Neural progenitor cell (in vitro differentiated cells): ENCODE data around the gene HSPA12B.

Source experiments
- EZH2 ChIP-seq: fragments of 200-600 bp; sonication (generic); IDR thresholded peaks from 2 replicates; pipeline ENCODE4 v1.6.1; 2017; ENCODE audit warnings: antibody characterized with exemption, mild to moderate bottlenecking, moderate library complexity
- EZH2phosphoT487 ChIP-seq: fragments of 200-600 bp; sonication (generic); IDR thresholded peaks from 2 replicates; pipeline ENCODE4 v1.6.1; 2017; ENCODE audit warnings: antibody characterized with exemption
- TF ChIP-seq, protein P1 (sequence below): fragments of 200-600 bp; sonication (generic); IDR thresholded peaks from 2 replicates; pipeline ENCODE4 v1.5.1; 2017; ENCODE audit warnings: antibody characterized with exemption, mild to moderate bottlenecking

DNA sequence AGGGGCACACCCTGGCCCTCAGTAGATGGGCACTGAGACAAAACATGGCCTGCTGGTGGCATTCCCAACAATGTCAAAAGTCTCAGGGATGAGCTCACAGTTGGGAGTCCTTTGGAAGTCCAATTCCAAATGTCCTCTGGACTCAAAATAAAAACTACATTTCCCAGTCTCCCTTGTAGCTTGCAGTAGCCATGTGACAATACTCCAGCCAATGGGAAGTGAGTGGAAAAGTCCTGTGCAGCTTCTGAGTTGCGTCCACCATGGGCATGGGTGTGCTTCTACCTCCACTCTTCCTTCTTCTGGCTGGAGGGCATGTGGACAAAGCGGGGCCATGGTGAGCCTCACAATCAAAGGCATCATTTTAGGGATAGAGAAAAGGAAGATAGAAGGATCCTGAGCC lies 44.8 kb upstream of the HSPA12B start:
- TF ChIP-seq, protein P1, sequence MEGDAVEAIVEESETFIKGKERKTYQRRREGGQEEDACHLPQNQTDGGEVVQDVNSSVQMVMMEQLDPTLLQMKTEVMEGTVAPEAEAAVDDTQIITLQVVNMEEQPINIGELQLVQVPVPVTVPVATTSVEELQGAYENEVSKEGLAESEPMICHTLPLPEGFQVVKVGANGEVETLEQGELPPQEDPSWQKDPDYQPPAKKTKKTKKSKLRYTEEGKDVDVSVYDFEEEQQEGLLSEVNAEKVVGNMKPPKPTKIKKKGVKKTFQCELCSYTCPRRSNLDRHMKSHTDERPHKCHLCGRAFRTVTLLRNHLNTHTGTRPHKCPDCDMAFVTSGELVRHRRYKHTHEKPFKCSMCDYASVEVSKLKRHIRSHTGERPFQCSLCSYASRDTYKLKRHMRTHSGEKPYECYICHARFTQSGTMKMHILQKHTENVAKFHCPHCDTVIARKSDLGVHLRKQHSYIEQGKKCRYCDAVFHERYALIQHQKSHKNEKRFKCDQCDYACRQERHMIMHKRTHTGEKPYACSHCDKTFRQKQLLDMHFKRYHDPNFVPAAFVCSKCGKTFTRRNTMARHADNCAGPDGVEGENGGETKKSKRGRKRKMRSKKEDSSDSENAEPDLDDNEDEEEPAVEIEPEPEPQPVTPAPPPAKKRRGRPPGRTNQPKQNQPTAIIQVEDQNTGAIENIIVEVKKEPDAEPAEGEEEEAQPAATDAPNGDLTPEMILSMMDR: no peak
- TF ChIP-seq EZH2 (no peak), EZH2phosphoT487 (no peak)
